HuH-7.5 (cell line): Measurements from ENCODE around the gene FAM90A26.
"Not testable (repeated sequence)": the region's sequence is repeated elsewhere in the genome, so short reads cannot be mapped to it uniquely, and the experiment has no call there.

Source experiments
- DNase-seq: peaks from one replicate; pipeline ENCODE4 v3.0.0; 2011; ENCODE audit warnings: low spot score

Gene FAM90A26

DNA sequence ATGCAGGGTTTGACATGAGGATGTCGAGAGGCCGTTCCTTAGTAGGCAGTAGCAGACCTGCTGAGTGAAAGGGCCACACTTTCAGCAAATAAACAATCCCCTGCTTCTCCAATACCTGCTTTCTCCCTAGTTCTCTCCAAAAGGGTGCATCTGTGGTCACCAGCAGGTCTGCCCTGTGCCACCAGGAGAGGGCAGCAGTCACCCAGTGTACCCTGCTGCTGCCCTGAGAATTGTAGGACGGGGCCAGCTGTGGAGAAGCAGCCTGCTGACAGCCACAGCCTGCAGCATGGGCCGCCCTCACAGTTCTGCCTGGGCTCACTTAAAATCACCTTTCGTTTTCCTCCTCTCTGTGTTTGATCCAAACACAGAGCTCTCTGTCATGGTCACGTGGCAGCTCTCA, 11.8 kb upstream of the FAM90A26 start:
- DNase-seq = not testable (repeated sequence)

DNA sequence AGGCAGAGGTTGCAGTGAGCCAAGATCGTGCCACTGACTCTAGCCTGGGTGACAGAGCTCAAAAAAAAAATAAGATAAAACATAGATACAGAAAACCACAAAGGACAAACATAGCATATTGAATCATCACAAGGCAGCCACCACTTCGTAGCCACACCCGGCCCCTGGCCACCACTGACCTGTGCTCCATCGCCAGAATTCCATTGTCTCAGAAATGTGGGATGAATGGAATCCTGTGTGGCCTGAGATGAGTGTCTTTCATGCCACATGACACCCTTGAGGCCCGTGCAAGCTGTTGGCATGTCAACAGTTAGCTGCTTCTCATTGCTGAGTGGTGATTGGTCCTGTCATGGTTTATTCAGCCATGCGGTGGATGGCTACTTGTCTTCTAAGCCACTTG, 10.2 kb upstream of the FAM90A26 start:
- DNase-seq = not testable (repeated sequence)

DNA sequence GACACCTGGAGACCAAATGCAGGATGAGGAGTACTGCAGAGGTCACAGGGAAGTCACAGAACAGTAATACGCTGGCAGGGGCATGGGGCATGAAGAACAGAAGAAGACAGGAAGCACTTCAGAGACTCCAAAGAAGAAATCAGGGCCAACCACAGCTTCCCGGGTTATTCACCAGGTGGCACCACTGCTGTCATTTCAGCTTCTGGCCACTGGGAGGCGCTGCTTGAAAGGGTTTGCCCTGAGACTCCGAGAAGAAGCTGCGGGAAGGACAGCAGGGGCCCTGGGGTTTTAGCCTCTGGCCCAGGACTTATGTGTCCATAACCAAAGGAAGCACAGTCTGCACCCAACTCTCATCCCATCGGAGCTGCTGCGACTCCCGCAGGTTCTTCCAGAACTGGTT, 4.2 kb upstream of the FAM90A26 start:
- DNase-seq = not testable (repeated sequence)

DNA sequence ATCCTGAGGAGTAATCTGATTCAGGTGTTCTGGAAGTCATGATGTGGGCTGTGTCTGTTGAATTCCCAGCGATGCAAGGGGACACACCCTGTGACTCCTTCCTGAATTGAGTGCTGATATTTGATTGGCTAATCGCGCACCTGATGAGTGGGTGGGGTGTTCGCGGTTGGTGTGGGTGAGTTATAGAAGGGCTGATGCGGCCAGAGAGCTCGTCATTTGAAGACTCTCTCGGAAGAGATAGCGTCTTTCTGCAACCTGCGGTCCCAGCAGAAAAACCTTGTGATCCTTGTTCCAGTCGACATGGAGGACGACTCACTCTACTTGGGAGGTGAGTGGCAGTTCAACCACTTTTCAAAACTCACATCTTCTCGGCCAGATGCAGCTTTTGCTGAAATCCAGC, 40.1 kb downstream of the FAM90A26 start, which contains the start of gene USP17L10:
TSS of gene USP17L10 (plus strand) at position 301 of the 400 bp plus-strand sequence. CDS start at position 301, 0 bp downstream.
- DNase-seq = not testable (repeated sequence)

DNA sequence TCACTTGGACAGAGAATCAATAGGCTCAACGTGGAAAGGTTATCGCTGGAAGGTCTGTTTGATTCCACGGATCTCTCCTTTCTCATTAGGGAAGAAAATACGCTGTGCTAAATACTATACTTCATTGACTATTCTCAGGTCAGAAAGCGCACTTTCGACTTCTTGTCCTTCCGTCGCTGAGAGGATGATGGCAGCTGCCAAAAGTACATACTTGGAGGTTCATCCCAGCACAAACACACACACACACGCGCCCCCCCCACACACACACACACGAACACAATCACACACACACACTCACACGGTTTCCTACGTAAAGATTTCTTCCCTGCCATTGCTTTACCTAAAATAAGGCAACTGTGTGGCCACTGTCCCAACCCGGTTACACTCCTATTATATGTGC, 44.5 kb downstream of the FAM90A26 start:
- DNase-seq = not testable (repeated sequence)

DNA sequence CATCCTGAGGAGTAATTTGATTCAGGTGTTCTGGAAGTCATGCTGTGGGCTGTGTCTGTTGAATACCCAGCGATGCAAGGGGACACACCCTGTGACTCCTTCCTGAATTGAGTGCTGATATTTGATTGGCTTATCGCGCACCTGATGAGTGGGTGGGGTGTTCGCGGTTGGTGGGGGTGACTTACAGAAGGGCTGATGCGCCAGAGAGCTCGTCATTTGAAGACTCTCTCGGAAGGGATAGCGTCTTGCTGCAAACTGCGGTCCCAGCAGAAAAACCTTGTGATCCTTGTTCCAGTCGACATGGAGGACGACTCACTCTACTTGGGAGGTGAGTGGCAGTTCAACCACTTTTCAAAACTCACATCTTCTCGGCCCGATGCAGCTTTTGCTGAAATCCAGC, 44.9 kb downstream of the FAM90A26 start, which contains the start of gene USP17L11:
TSS of gene USP17L11 (plus strand) at position 301 of the 400 bp plus-strand sequence. CDS start at position 301, 0 bp downstream.
- not testable (repeated sequence) for DNase-seq

DNA sequence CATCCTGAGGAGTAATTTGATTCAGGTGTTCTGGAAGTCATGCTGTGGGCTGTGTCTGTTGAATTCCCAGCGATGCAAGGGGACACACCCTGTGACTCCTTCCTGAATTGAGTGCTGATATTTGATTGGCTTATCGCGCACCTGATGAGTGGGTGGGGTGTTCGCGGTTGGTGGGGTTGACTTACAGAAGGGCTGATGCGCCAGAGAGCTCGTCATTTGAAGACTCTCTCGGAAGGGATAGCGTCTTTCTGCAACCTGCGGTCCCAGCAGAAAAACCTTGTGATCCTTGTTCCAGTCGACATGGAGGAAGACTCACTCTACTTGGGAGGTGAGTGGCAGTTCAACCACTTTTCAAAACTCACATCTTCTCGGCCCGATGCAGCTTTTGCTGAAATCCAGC, 49.6 kb downstream of the FAM90A26 start, which contains the start of gene USP17L12:
TSS of gene USP17L12 (plus strand) at position 301 of the 400 bp plus-strand sequence. CDS start at position 301, 0 bp downstream.
- DNase-seq = not testable (repeated sequence)

DNA sequence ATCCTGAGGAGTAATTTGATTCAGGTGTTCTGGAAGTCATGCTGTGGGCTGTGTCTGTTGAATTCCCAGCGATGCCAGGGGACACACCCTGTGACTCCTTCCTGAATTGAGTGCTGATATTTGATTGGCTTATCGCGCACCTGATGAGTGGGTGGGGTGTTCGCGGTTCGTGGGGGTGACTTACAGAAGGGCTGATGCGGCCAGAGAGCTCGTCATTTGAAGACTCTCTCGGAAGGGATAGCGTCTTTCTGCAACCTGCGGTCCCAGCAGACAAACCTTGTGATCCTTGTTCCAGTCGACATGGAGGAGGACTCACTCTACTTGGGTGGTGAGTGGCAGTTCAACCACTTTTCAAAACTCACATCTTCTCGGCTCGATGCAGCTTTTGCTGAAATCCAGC, 54.4 kb downstream of the FAM90A26 start, which contains the start of gene USP17L13:
TSS of gene USP17L13 (plus strand) at position 301 of the 400 bp plus-strand sequence. CDS start at position 301, 0 bp downstream.
- not testable (repeated sequence) for DNase-seq
